Right lobe of liver (tissue), 6 donors: ENCODE measurements around the gene TSR2. TPM values are rescaled to one million over a fixed set of nuclear protein-coding genes. Genes with fewer than 3 reads are reported as not detected.
"Not testable (repeated sequence)": the region's sequence is repeated elsewhere in the genome, so short reads cannot be mapped to it uniquely, and the experiment has no call there.

ENCODE experiments used
- ATAC-seq, 4 donors: fragments of 200-7000 bp; cut with Tn5 transposase; one replicate each; pipeline ENCODE4 v1.9.1; 2020; ENCODE audit warnings: mild to moderate bottlenecking in 4 of 4, moderate library complexity in 4 of 4
- DNase-seq, 3 donors: peaks; one replicate each; pipeline ENCODE4 v3.0.0-alpha.2; 2020
- H3K27ac ChIP-seq, 3 donors: fragments of 200-600 bp; one replicate each; pipeline ENCODE4 v1.8.0; 2022
- H3K27me3 ChIP-seq, 2 donors: fragments of 200-600 bp; one replicate each; pipeline ENCODE4 v1.8.0; 2022
- H3K36me3 ChIP-seq, 4 donors: fragments of 200-600 bp; sonication (generic) in 1 of 4; one replicate each; pipeline versions ENCODE4 v1.5.1 to v1.8.0; 2017 to 2022; ENCODE audit warnings: control low read depth in 1 of 4
- H3K4me1 ChIP-seq, 4 donors: fragments of 200-600 bp; sonication (generic) in 1 of 4; one replicate each; pipeline versions ENCODE4 v1.5.1 to v1.8.0; 2017 to 2022; ENCODE audit warnings: control low read depth in 1 of 4
- H3K4me3 ChIP-seq, 3 donors: fragments of 200-600 bp; one replicate each; pipeline ENCODE4 v1.8.0; 2022
- H3K9me3 ChIP-seq, 4 donors: fragments of 200-600 bp; sonication (generic) in 1 of 4; one replicate each; pipeline versions ENCODE4 v1.5.1 to v1.8.0; 2017 to 2022; ENCODE audit warnings: control low read depth in 1 of 4
- CTCF ChIP-seq, 4 donors: fragments of 200-600 bp in 3 of 4; fragments of 450-650 bp in 1 of 4; IDR thresholded peaks; one replicate each; pipeline versions ENCODE4 v1.5.1 to v1.8.0; 2016 to 2022; ENCODE audit warnings: antibody characterized with exemption in 4 of 4, mild to moderate bottlenecking in 2 of 4
- POLR2A ChIP-seq: fragments of 450-650 bp; IDR thresholded peaks from one replicate; pipeline ENCODE4 v1.6.1; 2017; ENCODE audit warnings: antibody characterized with exemption, mild to moderate bottlenecking
- WGBS: methylation state at CpG from one replicate; pipeline ENCODE4 v1.1.6; 2018; ENCODE audit warnings: low coverage, low lambda C conversion rate; ENCODE audit not compliant: insufficient coverage; ENCODE audit errors: missing lambda C conversion rate; 5-methylcytosine and 5-hydroxymethylcytosine counted together
- intact Hi-C, 2 donors: fragments of 100-400 bp; cut with DNase I; formaldehyde crosslinking; loops; one replicate each; pipeline versions ENCODE4 v1.11.2 to v1.14.1; 2022
- total RNA-seq, 6 experiments: library from RNA; depleted of rRNA in 2 of 6; stranded (reverse); fragments of >200 nt in 2 of 6; fragmentation: NEBNext Ultra II Directional in 3 of 6; extraction: Animal tissue kit (Norgen Biotek cat#: 25700) in 3 of 6; gene quantifications; one replicate each; pipeline versions ENCODE4 v1.1.0 to v1.2.4, GENCODE V29; 2016 to 2023
- donor health status: DM: no; HTN: yes; CAD: no.
- donor health status: DM: no; HTN: no; CAD: no.
- donor health status: DM: no; HTN: no; CAD: no.
- donor health status: DM: no; HTN: yes; CAD: no.
- donor health status: DM: no; HTN: yes; CAD: no.

Gene TSR2
- total RNA-seq, 6 experiments from 2014 or later = 10.6 to 19.9 (median 15.7) TPM

GRCh38 chrX:54479136-54480111 is 39.2 kb downstream of the TSR2 start:
- H3K4me3 ChIP-seq = no peak overlapping the region
- H3K4me1 ChIP-seq = no peaks in the 10 kb centered on the region
- intact Hi-C loops = no loop called here
- H3K36me3 ChIP-seq = no peaks in the 10 kb centered on the region
- no peak for ATAC-seq
- no peak overlapping the region for H3K27ac ChIP-seq
- 53% methylated on average over 7 of the region's 9 CpGs for WGBS
- no peaks in the 10 kb centered on the region for H3K27me3 ChIP-seq
- DNase-seq = no peak
- TF ChIP-seq CTCF (IDR thresholded peaks at IDR 0.05) = no peak
- TF ChIP-seq POLR2A = no peak
- no peaks in the 10 kb centered on the region for H3K9me3 ChIP-seq

GRCh38 chrX:54482839-54483593 is 42.8 kb downstream of the TSR2 start:
- 41% methylated on average over 7 of the region's 21 CpGs for WGBS
- Histone ChIP-seq H3K27me3 (no peaks in the 10 kb centered on the region), H3K9me3 (no peaks in the 10 kb centered on the region), H3K36me3 (no peaks in the 10 kb centered on the region), H3K27ac (no peak overlapping the region), H3K4me3 (no peak overlapping the region), H3K4me1 (no peaks in the 10 kb centered on the region)
- no peak for ATAC-seq
- intact Hi-C loops = no loop called here
- TF ChIP-seq POLR2A (no peak), CTCF (IDR thresholded peaks at IDR 0.05) (no peak)
- DNase-seq = no peak

- Histone ChIP-seq H3K36me3 (no peaks in the 10 kb centered on the region), H3K27me3 (no peaks in the 10 kb centered on the region), H3K4me1 (no peaks in the 10 kb centered on the region), H3K27ac (no peak overlapping the region), H3K9me3 (no peaks in the 10 kb centered on the region), H3K4me3 (no peak overlapping the region)
- ATAC-seq (no peak), DNase-seq (no peak)
- 78% methylated on average over 8 of the region's 9 CpGs for WGBS
- TF ChIP-seq POLR2A (no peak), CTCF (IDR thresholded peaks at IDR 0.05) (no peak)
- intact Hi-C loops = no loop called here
Measured at GRCh38 chrX:54483946-54484345, 43.7 kb downstream of the TSR2 start.

- no peak overlapping the region for H3K27ac ChIP-seq
- DNase-seq = no peak
Measured at GRCh38 chrX:54484666-54485065, 44.5 kb downstream of the TSR2 start.

GRCh38 chrX:54489819-54490218 is 49.6 kb downstream of the TSR2 start:
- H3K9me3 ChIP-seq, intact Hi-C loops, H3K27ac ChIP-seq, ATAC-seq, H3K27me3 ChIP-seq, H3K36me3 ChIP-seq, H3K4me1 ChIP-seq, DNase-seq, H3K4me3 ChIP-seq: not testable (repeated sequence)
- 74% methylated on average over 5 of the region's 5 CpGs for WGBS

More at GRCh38 chrX:54484666-54485065, 44.5 kb downstream of the TSR2 start:
- no peak overlapping the region for H3K4me3 ChIP-seq
- H3K4me1 ChIP-seq = no peaks in the 10 kb centered on the region
- H3K36me3 ChIP-seq = no peaks in the 10 kb centered on the region
- ATAC-seq = no peak
- no peaks in the 10 kb centered on the region for H3K9me3 ChIP-seq
- intact Hi-C loops = no loop called here
- 27% methylated on average over 3 of the region's 3 CpGs for WGBS
- no peaks in the 10 kb centered on the region for H3K27me3 ChIP-seq
- TF ChIP-seq POLR2A = no peak
- no peak for TF ChIP-seq CTCF (IDR thresholded peaks at IDR 0.05)
